ENCODE results near the gene ACTN2.

DNA sequence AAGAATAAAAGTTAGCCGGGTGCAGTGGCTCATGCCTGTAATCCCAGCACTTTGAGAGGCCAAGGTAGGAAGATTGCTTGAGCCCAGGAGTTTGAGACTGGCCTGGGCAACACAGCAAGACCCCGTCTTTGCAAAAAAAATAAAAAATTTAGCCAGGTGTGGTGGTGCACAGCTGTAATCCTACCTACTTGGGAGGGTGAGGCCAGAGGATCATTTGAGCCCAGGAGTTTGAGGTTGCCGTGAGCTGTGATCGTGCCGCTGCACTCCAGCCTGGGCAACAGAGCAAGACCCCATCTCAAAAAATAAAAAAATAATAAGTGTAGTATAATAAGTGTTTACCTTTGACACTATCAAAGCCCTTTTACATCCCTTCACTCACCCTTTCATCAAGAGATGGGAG lies 5.0 kb downstream of the ACTN2 start:
- TF ChIP-seq, protein P1, sequence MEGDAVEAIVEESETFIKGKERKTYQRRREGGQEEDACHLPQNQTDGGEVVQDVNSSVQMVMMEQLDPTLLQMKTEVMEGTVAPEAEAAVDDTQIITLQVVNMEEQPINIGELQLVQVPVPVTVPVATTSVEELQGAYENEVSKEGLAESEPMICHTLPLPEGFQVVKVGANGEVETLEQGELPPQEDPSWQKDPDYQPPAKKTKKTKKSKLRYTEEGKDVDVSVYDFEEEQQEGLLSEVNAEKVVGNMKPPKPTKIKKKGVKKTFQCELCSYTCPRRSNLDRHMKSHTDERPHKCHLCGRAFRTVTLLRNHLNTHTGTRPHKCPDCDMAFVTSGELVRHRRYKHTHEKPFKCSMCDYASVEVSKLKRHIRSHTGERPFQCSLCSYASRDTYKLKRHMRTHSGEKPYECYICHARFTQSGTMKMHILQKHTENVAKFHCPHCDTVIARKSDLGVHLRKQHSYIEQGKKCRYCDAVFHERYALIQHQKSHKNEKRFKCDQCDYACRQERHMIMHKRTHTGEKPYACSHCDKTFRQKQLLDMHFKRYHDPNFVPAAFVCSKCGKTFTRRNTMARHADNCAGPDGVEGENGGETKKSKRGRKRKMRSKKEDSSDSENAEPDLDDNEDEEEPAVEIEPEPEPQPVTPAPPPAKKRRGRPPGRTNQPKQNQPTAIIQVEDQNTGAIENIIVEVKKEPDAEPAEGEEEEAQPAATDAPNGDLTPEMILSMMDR (IDR thresholded peaks at IDR 0.05) = no peak
- TF ChIP-seq EP300 (IDR thresholded peaks at IDR 0.05) (no peak), POLR2A (IDR thresholded peaks at IDR 0.05; ENCODE audit: low read depth) (no peak)
